ENCODE data around the gene ZXDC.

The ZXDC gene

DNA sequence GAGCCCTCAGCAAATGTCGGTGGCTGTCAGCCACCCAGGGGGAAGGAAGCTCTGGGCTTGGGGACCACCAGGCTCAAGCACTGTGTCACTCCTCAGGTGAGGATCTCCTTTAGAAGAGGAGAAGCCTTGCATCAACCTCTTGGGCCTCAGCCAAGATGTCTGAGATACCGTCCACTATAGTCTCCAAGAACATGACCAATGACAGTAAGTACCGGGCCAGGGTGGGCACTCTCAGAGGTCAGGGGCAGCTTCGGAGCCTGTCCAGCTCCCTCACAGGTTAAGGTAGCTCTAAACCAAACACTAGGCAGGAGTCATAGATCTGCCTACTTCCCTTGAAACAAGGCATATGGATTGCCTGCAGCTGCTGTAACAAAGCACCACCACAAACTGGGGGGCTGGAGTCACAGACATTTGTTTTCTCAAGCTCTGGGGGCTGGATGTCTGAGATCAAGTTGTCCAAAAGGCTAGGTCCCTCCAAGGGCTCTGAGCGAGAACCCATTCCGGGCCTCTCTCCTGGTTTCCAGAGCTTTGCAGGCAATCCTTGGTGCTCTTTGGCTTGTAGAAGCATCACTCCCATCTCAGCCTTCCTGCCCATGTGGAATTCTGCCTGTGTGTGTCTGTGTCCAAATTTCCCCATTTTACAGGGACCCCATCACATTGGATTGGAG, 79.7 kb downstream of the ZXDC start:
- DNase-seq = no peak
- H3K36me3 ChIP-seq = no peaks in the 10 kb centered on the region
- H3K27ac ChIP-seq = no peak overlapping the region
- no peaks in the 10 kb centered on the region for H3K9me3 ChIP-seq (ENCODE audit: severe bottlenecking)
- no peak overlapping the region for H3K4me3 ChIP-seq (ENCODE audit: low read depth, low read length)
- no peaks in the 10 kb centered on the region for H3K27me3 ChIP-seq (ENCODE audit: insufficient read depth, low read depth, severe bottlenecking)
- TF ChIP-seq, protein P1, sequence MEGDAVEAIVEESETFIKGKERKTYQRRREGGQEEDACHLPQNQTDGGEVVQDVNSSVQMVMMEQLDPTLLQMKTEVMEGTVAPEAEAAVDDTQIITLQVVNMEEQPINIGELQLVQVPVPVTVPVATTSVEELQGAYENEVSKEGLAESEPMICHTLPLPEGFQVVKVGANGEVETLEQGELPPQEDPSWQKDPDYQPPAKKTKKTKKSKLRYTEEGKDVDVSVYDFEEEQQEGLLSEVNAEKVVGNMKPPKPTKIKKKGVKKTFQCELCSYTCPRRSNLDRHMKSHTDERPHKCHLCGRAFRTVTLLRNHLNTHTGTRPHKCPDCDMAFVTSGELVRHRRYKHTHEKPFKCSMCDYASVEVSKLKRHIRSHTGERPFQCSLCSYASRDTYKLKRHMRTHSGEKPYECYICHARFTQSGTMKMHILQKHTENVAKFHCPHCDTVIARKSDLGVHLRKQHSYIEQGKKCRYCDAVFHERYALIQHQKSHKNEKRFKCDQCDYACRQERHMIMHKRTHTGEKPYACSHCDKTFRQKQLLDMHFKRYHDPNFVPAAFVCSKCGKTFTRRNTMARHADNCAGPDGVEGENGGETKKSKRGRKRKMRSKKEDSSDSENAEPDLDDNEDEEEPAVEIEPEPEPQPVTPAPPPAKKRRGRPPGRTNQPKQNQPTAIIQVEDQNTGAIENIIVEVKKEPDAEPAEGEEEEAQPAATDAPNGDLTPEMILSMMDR (IDR thresholded peaks at IDR 0.05; ENCODE audit: low read depth, low read length) = no peak

DNA sequence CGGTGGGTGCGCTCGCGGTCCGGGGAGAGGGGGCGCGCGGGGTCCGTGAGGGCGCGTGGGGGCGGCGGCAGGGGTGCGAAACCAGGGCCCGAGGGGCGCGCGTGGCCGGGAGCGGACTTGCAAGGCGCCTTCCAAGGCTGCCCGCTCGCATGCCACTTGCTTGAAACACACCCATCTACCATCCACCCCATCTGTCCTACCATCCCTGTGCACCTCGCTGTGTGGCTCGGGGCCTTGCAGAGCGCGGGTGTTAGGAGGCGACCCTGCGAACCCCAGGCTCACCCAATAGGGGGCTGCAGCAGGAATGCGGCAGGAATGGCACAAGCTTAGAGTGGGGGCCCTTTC, 80.7 kb downstream of the ZXDC start:
- H3K27me3 ChIP-seq (ENCODE audit: insufficient read depth, low read depth, severe bottlenecking) = no peaks in the 10 kb centered on the region
- peak overlapping the region; percentile 17 for H3K4me3 ChIP-seq (ENCODE audit: low read depth, low read length)
- no peaks in the 10 kb centered on the region for H3K36me3 ChIP-seq
- H3K9me3 ChIP-seq (ENCODE audit: severe bottlenecking) = no peaks in the 10 kb centered on the region
- no peak overlapping the region for H3K27ac ChIP-seq
- TF ChIP-seq, protein P1 (IDR thresholded peaks at IDR 0.05; ENCODE audit: low read depth, low read length) = 0 out of 2 replicates have a peak, but pooled peaks have one; percentile 7
- DNase-seq = no peak

DNA sequence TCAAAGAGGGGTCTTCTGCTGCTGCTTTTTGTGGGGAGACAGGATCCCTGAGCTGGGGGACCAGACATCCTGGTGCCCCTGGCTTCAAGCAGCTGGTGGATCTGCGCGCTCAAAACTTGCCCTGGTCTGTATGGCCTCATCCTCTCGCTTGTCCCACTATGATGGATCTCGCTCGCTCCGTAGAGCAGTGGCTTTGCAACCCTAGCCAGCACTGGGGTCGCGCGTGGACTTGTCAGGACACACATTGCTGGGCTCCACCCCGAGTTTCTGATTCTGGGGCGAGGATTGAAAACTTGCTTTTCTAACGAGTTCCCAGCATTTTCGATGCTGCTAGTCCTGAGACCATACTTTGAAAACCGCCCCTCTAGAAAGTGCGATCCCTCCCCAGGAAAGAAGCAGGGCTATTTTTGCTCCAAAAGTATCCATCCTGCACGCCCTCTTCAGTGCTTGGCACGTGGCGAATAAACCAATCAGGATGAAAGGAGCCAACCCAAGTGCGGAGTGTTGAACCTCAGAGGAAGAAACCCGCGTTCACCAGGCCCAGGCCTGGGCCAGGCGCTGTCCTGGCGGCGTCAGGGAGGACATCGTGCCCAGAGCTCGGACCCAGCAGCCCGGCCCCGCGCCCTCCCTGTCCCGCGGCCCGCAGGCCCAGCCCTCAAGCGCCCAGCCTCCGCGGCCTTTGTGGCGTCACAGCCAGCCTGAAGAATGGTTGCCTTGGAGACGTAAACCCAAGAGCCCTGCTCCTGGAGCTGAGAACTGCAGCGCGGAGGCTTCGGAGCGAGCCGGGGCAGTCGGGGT, 81.3 kb downstream of the ZXDC start, which contains the start of gene CFAP100:
Gene CFAP100 (plus strand): TSS at position 731 of the 798 bp plus-strand sequence. CDS start 1,092 bp downstream, outside the sequence.
- TF ChIP-seq, protein P1 (IDR thresholded peaks at IDR 0.05; ENCODE audit: low read depth, low read length) = no peak
- peak; percentile 50 for DNase-seq
- no peaks in the 10 kb centered on the region for H3K36me3 ChIP-seq
- no peak within 1 kb of the TSS for H3K27ac ChIP-seq
- H3K9me3 ChIP-seq (ENCODE audit: severe bottlenecking) = no peaks in the 10 kb centered on the region
- no peaks in the 10 kb centered on the region for H3K27me3 ChIP-seq (ENCODE audit: insufficient read depth, low read depth, severe bottlenecking)
- H3K4me3 ChIP-seq (ENCODE audit: low read depth, low read length) = peak within 1 kb of the TSS; percentile 17

DNA sequence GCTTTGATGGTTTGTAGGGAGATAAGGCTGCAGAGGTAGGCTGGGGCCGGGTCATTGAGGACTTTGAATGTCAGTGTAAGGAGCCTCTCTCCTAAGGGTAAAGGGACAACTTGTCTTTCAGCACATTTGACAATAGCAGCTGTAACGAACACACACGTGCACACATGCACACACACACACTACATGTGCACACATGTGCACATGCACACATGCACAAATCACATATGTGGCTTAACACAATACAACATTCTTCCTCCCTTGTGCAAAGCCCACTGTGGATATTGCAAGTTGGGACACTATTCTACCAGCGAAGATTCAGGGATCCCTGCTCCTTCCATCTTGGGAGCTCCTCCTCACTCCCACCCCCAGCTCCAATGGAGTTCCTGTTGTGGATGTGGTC, 82.1 kb downstream of the ZXDC start:
- no peaks in the 10 kb centered on the region for H3K9me3 ChIP-seq (ENCODE audit: severe bottlenecking)
- no peak for DNase-seq
- H3K36me3 ChIP-seq = no peaks in the 10 kb centered on the region
- no peaks in the 10 kb centered on the region for H3K27me3 ChIP-seq (ENCODE audit: insufficient read depth, low read depth, severe bottlenecking)
- H3K4me3 ChIP-seq (ENCODE audit: low read depth, low read length) = no peak overlapping the region
- H3K27ac ChIP-seq = no peak overlapping the region
- TF ChIP-seq, protein P1 (IDR thresholded peaks at IDR 0.05; ENCODE audit: low read depth, low read length) = no peak

DNA sequence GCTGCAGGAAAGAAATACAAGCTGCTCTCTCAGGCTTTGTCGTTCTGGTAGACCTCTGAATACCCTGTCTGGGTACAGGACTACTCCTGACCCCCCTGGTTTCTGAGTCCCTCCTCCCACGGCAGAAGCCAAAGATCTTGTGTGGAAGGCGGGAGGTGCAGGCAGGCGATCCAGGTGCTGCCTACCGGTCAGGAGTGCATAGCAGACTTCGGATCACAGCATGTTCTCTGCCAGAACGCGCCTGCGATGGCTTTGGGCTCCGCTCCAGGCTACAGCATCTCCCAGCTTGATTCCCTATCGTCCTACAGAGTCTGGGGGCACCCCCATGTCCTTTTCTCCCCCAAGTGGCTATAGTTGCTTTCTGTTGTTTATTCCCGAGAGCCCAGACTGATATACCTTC, 83.4 kb downstream of the ZXDC start:
- Histone ChIP-seq H3K36me3 (no peaks in the 10 kb centered on the region), H3K27me3 (ENCODE audit: insufficient read depth, low read depth, severe bottlenecking) (no peaks in the 10 kb centered on the region), H3K4me3 (ENCODE audit: low read depth, low read length) (no peak overlapping the region), H3K9me3 (ENCODE audit: severe bottlenecking) (no peaks in the 10 kb centered on the region), H3K27ac (no peak overlapping the region)
- TF ChIP-seq, protein P1 (IDR thresholded peaks at IDR 0.05; ENCODE audit: low read depth, low read length) = no peak
- DNase-seq = no peak
